HG03432 (cell line): ENCODE measurements around the gene IL36B.

ENCODE experiments used
- ATAC-seq: cut with Tn5 transposase; IDR thresholded peaks from one replicate; pipeline ENCODE4 v1.9.1; 2021; ENCODE audit warnings: mild to moderate bottlenecking, moderate library complexity; ENCODE audit not compliant: unreplicated experiment

The IL36B gene

DNA sequence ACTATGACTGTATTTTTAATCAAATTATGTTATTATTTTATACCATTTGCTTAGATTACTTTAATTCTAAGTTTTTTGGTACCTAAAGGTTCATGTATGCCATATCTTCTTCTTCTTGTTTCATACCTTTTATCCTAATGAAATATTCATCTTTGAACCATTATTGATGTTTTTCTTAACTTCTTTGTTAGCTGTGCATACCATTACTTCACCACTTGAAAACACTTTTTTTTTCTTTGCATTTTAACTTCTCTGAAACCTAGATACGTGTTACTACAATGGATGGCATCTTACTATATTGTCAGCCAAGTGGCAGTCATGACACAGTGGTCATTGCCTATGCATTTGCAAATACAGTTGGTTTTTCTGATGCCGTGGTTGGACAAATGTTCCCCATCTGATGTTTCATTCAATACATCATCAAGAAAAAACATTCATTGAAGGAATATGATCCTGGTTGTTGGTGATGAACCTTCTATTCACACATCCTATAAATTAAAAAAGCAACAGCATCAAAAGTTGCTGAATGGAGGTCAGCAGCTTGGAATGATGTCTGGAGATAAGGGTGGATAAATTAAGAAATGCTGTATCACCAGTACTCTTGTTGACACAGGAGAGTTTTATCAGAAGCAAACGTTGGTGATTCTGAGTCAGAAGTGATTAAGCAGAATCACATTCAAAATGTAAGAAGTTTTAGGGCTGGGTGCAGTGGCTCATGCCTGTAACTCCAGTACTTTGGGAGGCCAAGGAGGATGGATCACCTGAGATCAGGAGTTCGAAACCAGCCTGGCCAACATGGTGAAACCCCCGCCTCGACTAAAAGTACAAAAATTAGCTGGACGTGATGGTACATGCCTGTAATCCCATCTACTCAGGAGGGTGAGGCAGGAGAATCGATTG is 40.0 kb downstream of the IL36B start:
- no peak for ATAC-seq

DNA sequence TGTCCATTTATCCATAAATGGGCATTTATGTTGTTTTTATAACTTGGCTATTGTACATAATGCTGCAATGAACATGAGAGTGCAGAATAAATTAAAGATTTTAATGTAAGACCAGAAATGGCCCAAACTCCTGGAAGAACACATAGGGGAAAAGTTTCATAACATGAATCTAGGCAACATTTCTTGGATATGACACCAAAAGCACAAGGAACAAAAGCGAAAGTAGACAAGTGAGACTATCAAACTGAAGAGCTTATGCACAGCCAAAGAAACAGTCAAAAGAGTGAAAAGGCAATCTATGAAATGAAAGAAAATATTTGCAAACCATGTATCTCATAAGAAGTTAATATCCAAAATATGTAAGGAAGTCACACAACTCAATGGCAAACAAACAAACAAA is 41.6 kb downstream of the IL36B start:
- no peak for ATAC-seq

DNA sequence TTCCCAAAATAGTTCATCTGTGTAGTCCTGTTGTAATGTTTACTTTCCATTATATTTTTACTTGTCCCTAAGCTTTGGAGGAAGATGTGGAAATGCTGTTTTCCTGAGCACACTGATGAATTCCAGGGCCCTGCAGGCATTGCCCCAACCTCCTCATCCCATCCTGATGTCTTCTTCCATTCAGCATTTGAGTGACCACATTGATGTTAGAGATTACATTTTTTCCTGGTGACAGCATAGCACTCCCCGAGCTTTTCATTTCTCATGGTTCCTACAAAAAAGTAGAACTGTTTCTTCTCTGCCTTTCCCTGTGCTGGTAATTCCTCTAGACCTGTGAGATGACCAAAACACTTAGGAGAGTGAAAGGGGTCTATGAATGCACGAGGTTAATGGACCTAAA is 42.6 kb downstream of the IL36B start:
- no peak for ATAC-seq

DNA sequence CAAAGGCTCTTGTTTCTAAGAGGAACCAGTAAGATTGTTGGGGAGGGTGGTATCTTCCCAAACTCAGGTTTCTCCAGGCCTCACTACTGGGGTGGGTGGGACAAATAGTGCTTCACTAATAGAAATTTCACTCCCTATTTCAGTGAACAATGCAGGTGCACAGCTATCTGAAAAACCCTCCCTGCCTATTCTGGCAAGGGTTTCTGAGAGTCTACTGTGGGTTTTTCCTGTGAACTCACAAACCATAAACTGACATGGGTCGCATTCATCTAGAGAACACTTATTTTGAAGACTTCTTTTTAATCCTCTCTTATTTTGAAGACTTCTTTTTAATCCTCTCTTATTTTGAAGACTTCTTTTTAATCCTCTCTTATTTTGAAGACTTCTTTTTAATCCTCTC is 43.0 kb downstream of the IL36B start:
- no peak for ATAC-seq

DNA sequence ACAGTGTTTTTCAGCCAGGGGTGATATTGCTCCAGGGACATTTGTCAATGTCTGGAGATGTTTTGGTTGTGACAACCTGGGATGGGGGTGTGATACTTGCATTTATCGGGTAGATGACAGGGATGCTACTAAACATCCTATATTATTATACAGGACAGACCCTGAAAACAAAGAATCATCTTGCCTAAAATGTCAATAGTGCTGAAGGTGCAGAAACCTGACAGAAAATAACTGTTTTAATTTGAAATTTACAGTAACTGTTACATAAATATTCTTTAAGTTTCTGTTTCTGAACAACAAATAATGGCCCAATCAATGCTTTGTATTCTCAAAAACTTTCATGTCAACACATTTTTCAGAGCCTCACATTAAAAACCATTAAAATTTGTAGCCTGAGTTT is 45.4 kb downstream of the IL36B start:
- no peak for ATAC-seq

DNA sequence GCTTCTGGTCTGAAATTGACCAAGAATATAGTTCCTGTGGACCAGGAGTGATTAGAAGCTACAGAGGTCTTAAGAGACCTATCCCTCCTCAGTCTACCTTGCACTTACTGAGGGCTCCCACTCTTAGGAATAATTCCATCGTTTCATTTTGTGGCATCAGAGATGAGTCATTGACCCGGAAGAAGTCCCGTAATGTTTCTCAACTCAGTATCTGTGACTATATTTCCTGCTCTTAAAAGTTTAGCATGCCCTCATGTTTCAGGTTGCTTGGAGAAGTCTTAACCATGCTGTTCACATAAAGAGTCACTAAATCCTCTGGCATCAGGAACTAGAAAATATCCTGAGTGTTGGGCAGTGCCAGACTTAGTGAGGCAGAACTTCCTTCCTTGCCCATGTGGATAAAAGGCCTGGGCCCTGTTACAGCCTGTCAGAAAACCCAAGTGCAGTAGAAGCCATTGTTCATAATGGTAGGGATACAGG is 47.6 kb downstream of the IL36B start, which contains the start of gene IL36A:
TSS of gene IL36A (plus strand) at position 430 of the 480 bp plus-strand sequence. CDS start 413 bp downstream, outside the sequence.
- no peak for ATAC-seq

DNA sequence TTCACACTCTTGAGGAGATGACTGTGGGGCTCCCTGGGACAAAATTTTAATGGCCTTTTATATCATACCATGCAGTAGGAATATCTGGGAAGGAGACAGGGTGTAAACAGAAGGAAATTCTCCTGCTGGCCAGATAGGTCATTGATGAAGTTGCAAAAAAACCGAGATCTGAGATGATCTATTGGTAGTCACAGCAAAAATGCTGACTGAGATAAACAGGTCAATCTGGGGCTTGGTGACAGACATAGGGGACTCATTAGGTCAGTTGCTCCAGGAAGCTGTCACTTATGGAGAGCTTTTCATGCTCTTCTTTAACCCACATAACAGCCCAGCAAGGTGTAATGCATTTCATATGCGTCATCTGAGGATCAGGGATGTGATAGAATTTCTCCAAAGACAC is 50.0 kb downstream of the IL36B start:
- ATAC-seq = no peak

DNA sequence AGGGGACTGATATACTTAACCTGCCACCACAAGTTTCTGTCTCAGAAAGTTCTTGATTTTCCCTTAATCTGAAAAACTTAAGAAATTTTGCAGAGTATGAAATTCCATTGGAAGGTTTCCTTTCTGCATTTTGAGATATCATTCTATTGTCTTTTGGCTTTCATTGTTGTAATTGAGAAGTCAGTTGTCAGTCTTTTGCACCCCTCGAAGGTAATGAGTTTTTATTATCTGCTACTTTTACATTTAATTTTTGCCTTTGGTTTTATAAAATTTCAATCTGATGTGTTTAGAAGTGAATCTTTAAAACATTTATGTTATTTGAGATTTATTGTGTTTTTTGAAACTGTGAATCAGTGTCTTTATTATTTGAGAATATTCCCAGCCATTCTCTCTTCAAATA is 52.2 kb downstream of the IL36B start:
- no peak for ATAC-seq

DNA sequence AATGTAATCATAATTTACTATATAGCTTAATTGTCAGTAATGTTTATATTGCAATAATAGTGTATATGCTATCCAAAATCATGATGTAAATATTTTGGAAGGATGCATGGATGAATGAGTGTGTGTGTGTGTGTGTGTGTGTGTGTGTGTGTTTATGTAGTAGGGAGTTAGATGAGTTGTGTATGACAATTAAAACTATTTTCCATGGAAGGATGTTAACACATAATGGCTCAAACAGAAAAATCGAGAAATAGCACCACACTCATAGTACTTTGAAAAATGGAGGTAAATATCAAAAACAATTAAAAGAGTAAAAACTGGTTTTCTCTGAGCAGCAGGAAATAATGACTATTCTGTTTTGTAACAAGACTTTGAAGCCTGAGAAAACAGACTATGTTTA is 55.5 kb downstream of the IL36B start:
- no peak for ATAC-seq

DNA sequence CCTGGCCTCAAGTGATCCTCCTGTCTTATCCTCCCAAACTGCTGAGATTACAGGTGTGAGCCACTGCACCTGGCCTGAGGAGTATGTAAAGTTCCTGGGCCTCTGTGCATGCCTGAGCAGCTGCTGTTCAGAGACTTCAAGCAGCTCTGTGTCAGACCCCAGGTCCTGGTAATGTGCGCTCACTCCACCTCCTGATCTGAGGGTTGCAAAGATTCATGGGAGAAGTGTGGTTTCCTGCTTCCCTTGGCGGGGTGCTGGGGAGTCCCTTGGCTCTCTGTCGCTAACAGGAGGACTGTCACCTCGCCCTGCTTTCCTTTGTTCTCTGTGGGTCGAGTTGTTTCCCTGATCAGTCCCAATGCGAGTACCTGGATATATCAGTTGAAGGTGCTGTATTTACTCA is 56.0 kb downstream of the IL36B start:
- ATAC-seq = no peak

DNA sequence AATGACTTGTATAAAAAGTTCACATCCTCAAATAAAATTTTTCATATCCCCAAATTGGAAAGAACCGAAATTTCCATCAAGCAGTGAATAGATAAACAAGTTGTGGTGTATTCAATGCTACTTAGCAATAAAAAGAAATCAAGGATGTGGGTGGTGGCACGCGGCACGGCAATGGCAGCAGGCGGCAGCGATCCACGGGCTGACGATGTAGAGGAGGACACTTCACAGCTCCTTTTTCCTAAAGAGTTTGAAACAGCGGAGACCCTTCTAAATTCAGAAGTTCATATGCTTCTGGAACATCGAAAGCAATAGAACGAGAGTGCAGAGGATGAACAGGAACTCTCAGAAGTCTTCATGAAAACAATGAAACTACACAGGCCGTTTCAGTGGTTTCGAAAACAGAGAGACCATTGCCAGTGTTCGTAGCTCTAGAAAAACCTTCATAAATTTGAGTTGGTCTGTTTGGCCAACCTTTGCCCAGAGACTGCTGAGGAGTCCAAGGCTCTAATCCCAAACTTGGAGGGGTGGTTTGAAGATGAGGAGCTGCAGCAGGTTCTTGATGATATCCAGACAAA is 57.2 kb downstream of the IL36B start:
- ATAC-seq = no peak

DNA sequence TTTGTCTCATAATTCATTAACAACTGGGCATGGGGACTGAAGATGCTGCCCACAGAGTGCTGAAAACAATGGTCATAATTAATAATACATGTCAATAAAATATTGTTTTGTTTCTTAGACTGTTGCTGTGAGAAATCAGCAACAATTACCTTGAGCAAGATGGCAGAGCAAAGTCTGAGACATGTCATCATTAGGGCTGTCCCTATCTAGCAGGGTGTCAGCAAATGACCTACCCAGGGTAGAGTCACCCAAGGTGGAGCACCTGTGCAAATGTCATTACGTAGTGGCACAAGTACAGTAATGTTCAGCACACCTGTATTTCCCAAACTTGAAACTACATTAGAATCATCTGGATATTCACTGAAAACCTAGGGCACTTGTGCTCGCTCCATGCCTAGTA is 58.0 kb downstream of the IL36B start:
- no peak for ATAC-seq

DNA sequence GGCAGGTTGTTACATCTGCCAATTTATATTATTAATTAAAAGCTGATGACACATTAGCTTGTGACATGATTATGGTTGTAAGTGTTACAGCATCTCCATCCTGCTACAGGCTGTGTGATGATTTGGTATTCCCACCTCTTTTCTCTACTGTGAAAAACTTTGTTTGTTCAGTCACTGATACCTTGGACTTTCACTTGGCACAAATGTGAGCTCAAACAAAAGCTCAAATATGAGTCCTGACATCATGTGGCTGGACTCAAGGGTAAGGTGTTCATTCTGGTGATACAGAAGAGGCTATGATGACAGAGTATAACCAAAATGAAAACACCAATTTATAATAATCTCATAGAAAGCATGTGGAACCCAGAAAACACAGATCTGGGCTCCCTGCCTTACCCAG is 58.8 kb downstream of the IL36B start:
- ATAC-seq = no peak

DNA sequence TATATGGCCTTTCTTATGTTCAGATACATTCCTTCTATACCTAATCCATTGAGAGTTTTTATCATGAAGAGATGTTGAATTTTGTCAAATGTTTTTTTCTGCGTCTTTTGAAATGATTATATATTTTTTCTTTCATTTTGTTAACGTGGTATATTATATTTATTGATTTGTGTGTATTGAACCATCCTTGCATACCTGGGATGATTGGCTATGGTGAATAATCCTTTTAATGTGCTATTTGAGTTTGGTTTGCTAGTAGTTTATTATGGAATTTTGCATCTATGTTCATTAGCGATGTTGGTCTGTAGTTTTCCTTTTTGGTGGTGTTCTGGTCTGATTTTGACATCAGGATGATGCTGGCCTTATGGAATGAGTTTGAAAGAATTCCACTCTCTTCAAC is 63.1 kb downstream of the IL36B start:
- ATAC-seq = no peak

DNA sequence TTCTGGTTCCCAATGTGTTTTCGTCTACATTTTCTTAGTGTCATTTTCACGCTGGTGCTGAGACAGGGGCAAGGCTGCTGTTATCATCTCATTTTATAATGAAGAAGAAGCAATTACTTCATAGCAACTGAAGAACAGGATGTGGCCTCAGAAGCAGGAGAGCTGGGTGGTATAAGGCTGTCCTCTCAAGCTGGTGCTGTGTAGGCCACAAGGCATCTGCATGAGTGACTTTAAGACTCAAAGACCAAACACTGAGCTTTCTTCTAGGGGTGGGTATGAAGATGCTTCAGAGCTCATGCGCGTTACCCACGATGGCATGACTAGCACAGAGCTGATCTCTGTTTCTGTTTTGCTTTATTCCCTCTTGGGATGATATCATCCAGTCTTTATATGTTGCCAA is 67.6 kb downstream of the IL36B start:
- ATAC-seq = no peak

DNA sequence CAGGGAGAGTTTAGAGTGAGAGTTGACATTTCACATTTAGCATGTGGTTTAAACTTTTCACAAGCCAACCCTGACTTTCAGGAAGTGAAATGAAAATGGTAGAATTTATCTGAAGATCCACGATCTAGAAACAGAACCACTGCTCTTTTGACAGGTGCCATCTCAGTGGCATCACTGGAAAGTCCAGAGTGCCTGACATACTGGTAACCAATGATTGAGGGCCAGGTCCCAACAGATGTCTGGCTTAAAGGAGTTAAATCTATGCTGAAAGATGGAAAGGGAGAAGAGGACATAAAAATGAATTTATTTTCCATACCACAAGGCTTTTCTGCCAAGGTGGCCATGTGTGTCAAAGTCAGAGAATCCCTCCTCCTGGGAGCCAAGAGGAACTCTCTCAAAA is 72.1 kb downstream of the IL36B start:
- ATAC-seq = no peak

DNA sequence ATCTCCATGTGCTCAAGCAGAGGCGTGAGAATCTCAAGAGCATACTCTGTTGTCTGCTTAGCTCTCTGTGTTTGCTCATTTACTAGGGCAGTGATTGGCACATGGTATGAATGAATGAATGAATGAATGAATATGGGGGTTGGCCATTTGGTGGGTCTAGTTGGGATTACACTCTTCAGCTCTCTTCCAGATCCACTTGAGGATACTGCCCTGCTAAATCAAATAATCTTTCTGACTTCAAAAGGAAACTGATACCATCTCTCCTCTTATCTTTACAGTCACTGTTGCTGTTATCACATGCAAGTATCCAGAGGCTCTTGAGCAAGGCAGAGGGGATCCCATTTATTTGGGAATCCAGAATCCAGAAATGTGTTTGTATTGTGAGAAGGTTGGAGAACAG is 72.9 kb downstream of the IL36B start:
- ATAC-seq = no peak

DNA sequence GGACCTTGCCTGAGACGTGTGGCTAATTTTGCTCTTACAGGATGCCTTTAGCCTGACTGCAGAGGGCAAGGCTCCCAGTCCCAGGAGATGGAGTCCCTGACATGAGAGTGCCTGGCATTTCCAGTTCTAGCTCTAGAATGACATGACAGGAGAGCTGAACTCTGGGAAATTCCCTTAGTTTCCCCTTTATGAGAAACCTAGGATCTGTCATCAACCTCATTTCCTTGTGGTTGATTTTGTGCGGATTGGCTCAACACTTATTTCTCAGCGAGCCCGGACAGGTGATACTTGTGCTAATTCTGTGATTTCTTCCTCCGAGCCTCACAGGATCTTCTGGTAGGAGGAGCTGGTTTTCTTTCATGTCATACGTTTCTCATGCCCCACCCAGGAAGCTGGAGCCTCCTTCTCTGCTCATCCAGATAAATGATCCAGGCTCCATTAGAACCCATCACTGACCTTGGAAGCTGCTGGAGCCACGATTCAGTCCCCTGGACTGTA is 75.1 kb downstream of the IL36B start, which contains the start of gene IL36G:
TSS of gene IL36G (plus strand) at position 448 of the 498 bp plus-strand sequence. CDS start 633 bp downstream, outside the sequence.
- no peak for ATAC-seq
